Neutrophil (primary cell): ENCODE data around the gene TSHR.
A peak's percentile ranks its signal among the peaks of the same experiment; 100 is the strongest.

ENCODE experiments used
- H3K27ac ChIP-seq: fragments of 200-600 bp; sonication (generic); 2 replicates; pipeline ENCODE4 v1.5.1; 2016; ENCODE audit warnings: mild to moderate bottlenecking, moderate library complexity
- H3K27me3 ChIP-seq: fragments of 200-600 bp; sonication (generic); 2 replicates; pipeline ENCODE4 v1.6.0; 2016; ENCODE audit warnings: mild to moderate bottlenecking
- H3K36me3 ChIP-seq: fragments of 200-600 bp; sonication (generic); 2 replicates; pipeline ENCODE4 v1.5.1; 2017
- H3K4me1 ChIP-seq, 2 experiments: fragments of 200-600 bp in 1 of 2; sonication (generic) in 1 of 2; 1 replicate in 1 of 2; 2 replicates in 1 of 2; pipeline versions ENCODE4 v1.5.1 to v1.6.1; 2013 to 2016; ENCODE audit warnings: low read depth in 1 of 2, low read length in 1 of 2, mild to moderate bottlenecking in 1 of 2, moderate library complexity in 1 of 2; ENCODE audit not compliant: control insufficient read depth in 1 of 2, insufficient read depth in 1 of 2
- H3K4me3 ChIP-seq, 2 experiments: fragments of 200-600 bp in 1 of 2; sonication (generic) in 1 of 2; 1 replicate in 1 of 2; 2 replicates in 1 of 2; pipeline ENCODE4 v1.5.1; 2013 to 2016; ENCODE audit warnings: low read depth in 1 of 2, low read length in 1 of 2, mild to moderate bottlenecking in 1 of 2, moderate library complexity in 1 of 2
- H3K9me3 ChIP-seq: fragments of 200-600 bp; sonication (generic); 2 replicates; pipeline ENCODE4 v1.5.1; 2016
- CTCF ChIP-seq: fragments of 200-600 bp; sonication (generic); IDR thresholded peaks from 2 replicates; pipeline ENCODE4 v1.5.1; 2016; ENCODE audit warnings: antibody characterized with exemption

TSHR gene

GRCh38 chr14:81187832-81188522 is 232.6 kb downstream of the TSHR start:
- no peaks in the 10 kb centered on the region for H3K9me3 ChIP-seq

GRCh38 chr14:81192594-81192993 is 237.2 kb downstream of the TSHR start:
- Histone ChIP-seq H3K27me3 (no peaks in the 10 kb centered on the region), H3K9me3 (no peaks in the 10 kb centered on the region), H3K4me1 (peaks cover 17 to 21% of the 10 kb centered on the region in 2 experiments), H3K27ac (peak overlapping the region; percentile 72), H3K4me3 (no peak overlapping the region), H3K36me3 (peaks cover 56% of the 10 kb centered on the region)
- TF ChIP-seq CTCF = no peak

More at GRCh38 chr14:81187832-81188522, 232.6 kb downstream of the TSHR start:
- H3K4me1 ChIP-seq = peaks cover 17 to 21% of the 10 kb centered on the region in 2 experiments
- no peak overlapping the region for H3K4me3 ChIP-seq
- peaks cover 38% of the 10 kb centered on the region for H3K36me3 ChIP-seq
- H3K27me3 ChIP-seq = no peaks in the 10 kb centered on the region
- TF ChIP-seq CTCF = no peak
- no peak overlapping the region for H3K27ac ChIP-seq

GRCh38 chr14:81193924-81194633 is 238.7 kb downstream of the TSHR start:
- peak overlapping the region; percentile 21 for H3K27ac ChIP-seq

More at GRCh38 chr14:81193924-81194633, 238.7 kb downstream of the TSHR start:
- no peak for TF ChIP-seq CTCF
- Histone ChIP-seq H3K4me1 (peaks cover 17 to 21% of the 10 kb centered on the region in 2 experiments), H3K27me3 (no peaks in the 10 kb centered on the region), H3K9me3 (no peaks in the 10 kb centered on the region), H3K4me3 (no peak overlapping the region), H3K36me3 (peaks cover 50% of the 10 kb centered on the region)
